GM21360 (cell line): ENCODE data around the gene CERS6.
A peak's percentile ranks its signal among the peaks of the same experiment; 100 is the strongest.

Experiments
- ATAC-seq: cut with Tn5 transposase; IDR thresholded peaks from one replicate; pipeline ENCODE4 v1.9.1; 2021; ENCODE audit warnings: mild to moderate bottlenecking, moderate library complexity; ENCODE audit not compliant: unreplicated experiment

The CERS6 gene

GRCh38 chr2:168722592-168722991 lies 266.5 kb downstream of the CERS6 start:
- no peak for ATAC-seq

- ATAC-seq = no peak
These were observed 267.3 kb downstream of the CERS6 start for GRCh38 chr2:168723275-168723899.

GRCh38 chr2:168726375-168726774 lies 270.3 kb downstream of the CERS6 start:
- ATAC-seq = no peak

GRCh38 chr2:168727904-168728470 lies 271.9 kb downstream of the CERS6 start:
- no peak for ATAC-seq

- no peak for ATAC-seq
These were observed 273.4 kb downstream of the CERS6 start for GRCh38 chr2:168729455-168729854.

GRCh38 chr2:168730344-168730743 lies 274.3 kb downstream of the CERS6 start:
- no peak for ATAC-seq

GRCh38 chr2:168731002-168731401 lies 274.9 kb downstream of the CERS6 start:
- ATAC-seq = no peak

GRCh38 chr2:168731616-168732015 lies 275.5 kb downstream of the CERS6 start:
- no peak for ATAC-seq

- ATAC-seq = no peak
These were observed 276.0 kb downstream of the CERS6 start for GRCh38 chr2:168732100-168732499.

- ATAC-seq = no peak
These were observed 276.4 kb downstream of the CERS6 start for GRCh38 chr2:168732506-168732905.

GRCh38 chr2:168734199-168734760 lies 278.2 kb downstream of the CERS6 start:
- ATAC-seq = no peak

- ATAC-seq = no peak
These were observed 280.8 kb downstream of the CERS6 start for GRCh38 chr2:168736649-168737445.

- ATAC-seq = no peak
These were observed 282.0 kb downstream of the CERS6 start for GRCh38 chr2:168738062-168738461.

- ATAC-seq = no peak
These were observed 284.3 kb downstream of the CERS6 start for GRCh38 chr2:168740360-168740759.

- ATAC-seq = no peak
These were observed 284.7 kb downstream of the CERS6 start for GRCh38 chr2:168740788-168741187.

- no peak for ATAC-seq
These were observed 286.3 kb downstream of the CERS6 start for GRCh38 chr2:168742258-168742932.

- ATAC-seq = no peak
These were observed 288.8 kb downstream of the CERS6 start for GRCh38 chr2:168744844-168745243.

GRCh38 chr2:168748461-168748860 lies 292.4 kb downstream of the CERS6 start:
- no peak for ATAC-seq

- no peak for ATAC-seq
These were observed 293.2 kb downstream of the CERS6 start for GRCh38 chr2:168749297-168749696.

GRCh38 chr2:168751104-168751740 lies 295.1 kb downstream of the CERS6 start:
- peak; percentile 77 for ATAC-seq

GRCh38 chr2:168752361-168752760 lies 296.3 kb downstream of the CERS6 start:
- ATAC-seq = no peak
